OCI-LY3 (cell line): ENCODE data around the gene TMEM132C.

Experiments
- CTCF ChIP-seq: fragments of 200-600, 300-600 bp; sonication (generic); IDR thresholded peaks from 2 replicates; pipeline ENCODE4 v1.5.1; 2014; ENCODE audit warnings: antibody characterized with exemption, low read length, low read depth
- EZH2phosphoT487 ChIP-seq: fragments of 200-600 bp; shearing (Covaris generic); IDR thresholded peaks from 2 replicates; pipeline ENCODE4 v1.6.1; 2018; ENCODE audit warnings: antibody characterized with exemption, mixed run types, low read depth

GRCh38 chr12:128444598-128444997, 177.6 kb downstream of the TMEM132C start:
- TF ChIP-seq CTCF, result no peak
- TF ChIP-seq EZH2phosphoT487, result no peak
